ENCODE data around the gene FXYD3.

The FXYD3 gene

GRCh38 chr19:35120898-35121297 lies 5.3 kb downstream of the FXYD3 start:
- no peak overlapping the region for H3K18ac ChIP-seq (ENCODE audit: low read length)
- no peak overlapping the region for H4K8ac ChIP-seq (ENCODE audit: low read depth, low read length)
- no peaks in the 10 kb centered on the region for H3K27me3 ChIP-seq (ENCODE audit: insufficient read depth, low read length, poor library complexity)
- H2AK5ac ChIP-seq (ENCODE audit: low read length): no peak overlapping the region
- H4K5ac ChIP-seq (ENCODE audit: low read length): no peak overlapping the region
- H3K36me3 ChIP-seq (ENCODE audit: control insufficient read depth, insufficient read depth, low read length): no peaks in the 10 kb centered on the region
- no peak overlapping the region for H2BK5ac ChIP-seq (ENCODE audit: low read length)
- H3K9ac ChIP-seq (ENCODE audit: low read length): no peak overlapping the region
- DNase-seq: no peak
- no peak overlapping the region for H3K56ac ChIP-seq (ENCODE audit: low read length)
- no peak overlapping the region for H3K23ac ChIP-seq (ENCODE audit: low read length)
- H3K27ac ChIP-seq (ENCODE audit: low read depth, low read length): no peak overlapping the region
- no peak overlapping the region for H2BK120ac ChIP-seq (ENCODE audit: low read depth, low read length)
- no CpG with 5 or more reads among the region's 7 CpGs for WGBS (ENCODE audit: extremely low coverage, insufficient coverage, low lambda C conversion rate)
- H3K4me1 ChIP-seq (ENCODE audit: control insufficient read depth, low read depth, low read length): peaks cover 3% of the 10 kb centered on the region
- no peaks in the 10 kb centered on the region for H3K79me2 ChIP-seq (ENCODE audit: control insufficient read depth, insufficient read depth, low read length)
- no peaks in the 10 kb centered on the region for H3K79me1 ChIP-seq (ENCODE audit: low read length)
- H3K4me2 ChIP-seq (ENCODE audit: low read length): no peak overlapping the region
- no peak overlapping the region for H3K4me3 ChIP-seq (ENCODE audit: low read length)
- H2BK15ac ChIP-seq (replicated peaks; ENCODE audit: low read depth): no peak overlapping the region
- no peak overlapping the region for H3K4ac ChIP-seq (ENCODE audit: low read depth, low read length)

DNA sequence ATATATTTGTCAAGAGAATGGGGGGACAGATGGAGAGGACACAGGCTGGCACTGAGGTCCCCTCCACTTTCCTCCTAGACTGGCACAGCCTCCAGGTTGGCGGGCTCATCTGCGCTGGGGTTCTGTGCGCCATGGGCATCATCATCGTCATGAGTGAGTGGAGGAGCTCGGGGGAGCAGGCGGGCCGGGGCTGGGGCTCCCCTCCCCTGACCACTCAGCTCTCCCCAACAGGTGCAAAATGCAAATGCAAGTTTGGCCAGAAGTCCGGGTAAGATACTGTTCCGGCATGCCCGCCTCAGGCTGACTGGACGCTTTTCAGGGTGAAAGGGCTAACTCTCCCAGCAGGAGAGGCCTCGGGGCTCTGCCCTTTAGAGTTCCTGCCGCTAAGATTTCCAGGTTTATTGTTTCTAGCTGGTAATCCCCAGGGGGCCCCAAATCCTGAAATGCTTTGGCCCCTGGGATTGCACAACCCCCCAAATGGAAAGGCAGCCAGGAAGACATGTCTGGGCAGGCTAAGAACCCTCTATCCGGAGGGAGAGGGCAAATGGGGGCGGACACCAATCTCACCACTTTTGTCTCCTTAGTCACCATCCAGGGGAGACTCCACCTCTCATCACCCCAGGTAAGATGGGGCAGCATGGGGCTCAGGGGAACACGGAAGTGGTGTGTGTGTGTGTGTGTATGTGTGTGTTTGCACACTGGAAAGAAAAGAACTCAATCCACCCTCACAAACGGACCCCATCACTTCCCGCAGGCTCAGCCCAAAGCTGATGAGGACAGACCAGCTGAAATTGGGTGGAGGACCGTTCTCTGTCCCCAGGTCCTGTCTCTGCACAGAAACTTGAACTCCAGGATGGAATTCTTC lies 7.3 kb downstream of the FXYD3 start:
- Histone ChIP-seq H2BK15ac (replicated peaks; ENCODE audit: low read depth) (no peak overlapping the region), H3K4ac (ENCODE audit: low read depth, low read length) (no peak overlapping the region), H3K56ac (ENCODE audit: low read length) (no peak overlapping the region), H3K79me2 (ENCODE audit: control insufficient read depth, insufficient read depth, low read length) (no peaks in the 10 kb centered on the region), H3K27me3 (ENCODE audit: insufficient read depth, low read length, poor library complexity) (no peaks in the 10 kb centered on the region), H2AK5ac (ENCODE audit: low read length) (no peak overlapping the region), H3K79me1 (ENCODE audit: low read length) (no peaks in the 10 kb centered on the region), H3K4me2 (ENCODE audit: low read length) (no peak overlapping the region), H4K5ac (ENCODE audit: low read length) (no peak overlapping the region), H3K4me3 (ENCODE audit: low read length) (no peak overlapping the region), H3K9ac (ENCODE audit: low read length) (no peak overlapping the region), H3K18ac (ENCODE audit: low read length) (no peak overlapping the region), H4K8ac (ENCODE audit: low read depth, low read length) (no peak overlapping the region), H2BK5ac (ENCODE audit: low read length) (no peak overlapping the region), H3K36me3 (ENCODE audit: control insufficient read depth, insufficient read depth, low read length) (no peaks in the 10 kb centered on the region), H3K4me1 (ENCODE audit: control insufficient read depth, low read depth, low read length) (peaks cover 3% of the 10 kb centered on the region), H3K23ac (ENCODE audit: low read length) (peak overlapping the region; percentile 80), H2BK120ac (ENCODE audit: low read depth, low read length) (no peak overlapping the region), H3K27ac (ENCODE audit: low read depth, low read length) (no peak overlapping the region)
- DNase-seq: no peak
- WGBS (ENCODE audit: extremely low coverage, insufficient coverage, low lambda C conversion rate): no CpG with 5 or more reads among the region's 19 CpGs

GRCh38 chr19:35123573-35123972 lies 8.0 kb downstream of the FXYD3 start:
- Histone ChIP-seq H4K5ac (ENCODE audit: low read length) (no peak overlapping the region), H3K27ac (ENCODE audit: low read depth, low read length) (no peak overlapping the region), H3K18ac (ENCODE audit: low read length) (no peak overlapping the region), H2AK5ac (ENCODE audit: low read length) (no peak overlapping the region), H3K79me2 (ENCODE audit: control insufficient read depth, insufficient read depth, low read length) (no peaks in the 10 kb centered on the region), H3K79me1 (ENCODE audit: low read length) (no peaks in the 10 kb centered on the region), H3K9ac (ENCODE audit: low read length) (no peak overlapping the region), H2BK15ac (replicated peaks; ENCODE audit: low read depth) (no peak overlapping the region), H3K56ac (ENCODE audit: low read length) (no peak overlapping the region), H3K36me3 (ENCODE audit: control insufficient read depth, insufficient read depth, low read length) (no peaks in the 10 kb centered on the region), H2BK120ac (ENCODE audit: low read depth, low read length) (no peak overlapping the region), H3K4me3 (ENCODE audit: low read length) (no peak overlapping the region), H2BK5ac (ENCODE audit: low read length) (no peak overlapping the region), H3K4me2 (ENCODE audit: low read length) (no peak overlapping the region), H4K8ac (ENCODE audit: low read depth, low read length) (no peak overlapping the region), H3K4ac (ENCODE audit: low read depth, low read length) (no peak overlapping the region), H3K27me3 (ENCODE audit: insufficient read depth, low read length, poor library complexity) (no peaks in the 10 kb centered on the region), H3K4me1 (ENCODE audit: control insufficient read depth, low read depth, low read length) (peaks cover 3% of the 10 kb centered on the region), H3K23ac (ENCODE audit: low read length) (no peak overlapping the region)
- WGBS (ENCODE audit: extremely low coverage, insufficient coverage, low lambda C conversion rate): no CpG with 5 or more reads among the region's 5 CpGs
- no peak for DNase-seq

GRCh38 chr19:35124098-35125060 lies 8.8 kb downstream of the FXYD3 start:
- H4K8ac ChIP-seq (ENCODE audit: low read depth, low read length): no peak overlapping the region
- 100% methylated on average over 2 of the region's 42 CpGs for WGBS (ENCODE audit: extremely low coverage, insufficient coverage, low lambda C conversion rate)
- no peak overlapping the region for H3K4me3 ChIP-seq (ENCODE audit: low read length)
- H2BK15ac ChIP-seq (replicated peaks; ENCODE audit: low read depth): no peak overlapping the region
- H3K4me2 ChIP-seq (ENCODE audit: low read length): no peak overlapping the region
- H2BK120ac ChIP-seq (ENCODE audit: low read depth, low read length): no peak overlapping the region
- no peaks in the 10 kb centered on the region for H3K36me3 ChIP-seq (ENCODE audit: control insufficient read depth, insufficient read depth, low read length)
- H3K27ac ChIP-seq (ENCODE audit: low read depth, low read length): no peak overlapping the region
- H3K4me1 ChIP-seq (ENCODE audit: control insufficient read depth, low read depth, low read length): peaks cover 3% of the 10 kb centered on the region
- H3K56ac ChIP-seq (ENCODE audit: low read length): peak overlapping the region; percentile 3
- H3K79me1 ChIP-seq (ENCODE audit: low read length): no peaks in the 10 kb centered on the region
- no peak overlapping the region for H2AK5ac ChIP-seq (ENCODE audit: low read length)
- no peak overlapping the region for H3K23ac ChIP-seq (ENCODE audit: low read length)
- H3K79me2 ChIP-seq (ENCODE audit: control insufficient read depth, insufficient read depth, low read length): no peaks in the 10 kb centered on the region
- peak; percentile 52 for DNase-seq
- no peak overlapping the region for H3K18ac ChIP-seq (ENCODE audit: low read length)
- no peak overlapping the region for H2BK5ac ChIP-seq (ENCODE audit: low read length)
- no peak overlapping the region for H3K9ac ChIP-seq (ENCODE audit: low read length)
- H3K4ac ChIP-seq (ENCODE audit: low read depth, low read length): no peak overlapping the region
- no peaks in the 10 kb centered on the region for H3K27me3 ChIP-seq (ENCODE audit: insufficient read depth, low read length, poor library complexity)
- no peak overlapping the region for H4K5ac ChIP-seq (ENCODE audit: low read length)

DNA sequence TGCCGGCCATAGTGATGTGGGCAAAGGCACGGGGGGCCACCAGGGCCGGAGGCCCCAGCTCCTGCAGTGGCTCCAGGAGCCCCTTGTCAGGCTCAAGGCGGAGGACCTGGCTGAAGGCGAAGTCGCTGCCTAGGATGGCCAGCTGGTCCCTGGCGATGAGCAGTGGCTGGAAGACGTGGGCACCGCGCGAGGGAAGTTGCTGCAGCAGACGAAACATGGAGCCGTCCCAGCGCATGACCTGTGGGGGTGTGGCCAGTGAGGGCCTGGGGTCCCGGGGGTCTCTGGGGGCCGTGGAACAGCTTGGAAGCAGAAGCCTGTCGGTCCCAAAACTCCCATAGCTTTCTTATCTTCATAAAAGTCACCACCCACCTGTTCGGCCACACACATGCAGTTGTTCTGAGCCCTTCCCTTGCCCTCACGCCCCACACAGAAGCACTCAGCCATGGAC lies 9.7 kb downstream of the FXYD3 start:
- no peak for DNase-seq

More for the DNA sequence above, 9.7 kb downstream of the FXYD3 start:
- Histone ChIP-seq H3K4me1 (ENCODE audit: control insufficient read depth, low read depth, low read length) (peaks cover 3% of the 10 kb centered on the region), H2BK5ac (ENCODE audit: low read length) (no peak overlapping the region), H3K56ac (ENCODE audit: low read length) (no peak overlapping the region), H2BK120ac (ENCODE audit: low read depth, low read length) (no peak overlapping the region), H3K27me3 (ENCODE audit: insufficient read depth, low read length, poor library complexity) (no peaks in the 10 kb centered on the region), H3K79me2 (ENCODE audit: control insufficient read depth, insufficient read depth, low read length) (no peaks in the 10 kb centered on the region), H2BK15ac (replicated peaks; ENCODE audit: low read depth) (no peak overlapping the region), H4K8ac (ENCODE audit: low read depth, low read length) (no peak overlapping the region), H3K23ac (ENCODE audit: low read length) (no peak overlapping the region), H3K79me1 (ENCODE audit: low read length) (no peaks in the 10 kb centered on the region), H3K27ac (ENCODE audit: low read depth, low read length) (no peak overlapping the region), H4K5ac (ENCODE audit: low read length) (no peak overlapping the region), H3K36me3 (ENCODE audit: control insufficient read depth, insufficient read depth, low read length) (no peaks in the 10 kb centered on the region), H2AK5ac (ENCODE audit: low read length) (no peak overlapping the region), H3K9ac (ENCODE audit: low read length) (no peak overlapping the region), H3K4ac (ENCODE audit: low read depth, low read length) (no peak overlapping the region), H3K18ac (ENCODE audit: low read length) (no peak overlapping the region), H3K4me3 (ENCODE audit: low read length) (no peak overlapping the region), H3K4me2 (ENCODE audit: low read length) (no peak overlapping the region)
- no CpG with 5 or more reads among the region's 19 CpGs for WGBS (ENCODE audit: extremely low coverage, insufficient coverage, low lambda C conversion rate)

Measured in mesendoderm (in vitro differentiated cells).